NCI-H526 treated with DMSO at 0.1 percent for 48 hours (cell line): Measurements from ENCODE around the gene OLFML2B.

Experiments used
- DNase-seq: peaks from one replicate; lab custom pipeline; 2025; lab: John Stamatoyannopoulos, UW

The OLFML2B gene

GRCh38 chr1:161945306-161946060 lies 78.2 kb downstream of the OLFML2B start:
- DNase-seq, result no peak

- DNase-seq, result no peak
These were observed 79.3 kb downstream of the OLFML2B start for GRCh38 chr1:161944381-161944780.

GRCh38 chr1:161943737-161944136 lies 79.9 kb downstream of the OLFML2B start:
- DNase-seq, result no peak

GRCh38 chr1:161941726-161942436 lies 81.8 kb downstream of the OLFML2B start:
- DNase-seq, result no peak

GRCh38 chr1:161940866-161941591 lies 82.6 kb downstream of the OLFML2B start:
- no peak for DNase-seq

- DNase-seq, result no peak
These were observed 86.9 kb downstream of the OLFML2B start for GRCh38 chr1:161936786-161937185.

GRCh38 chr1:161935264-161935663 lies 88.4 kb downstream of the OLFML2B start:
- DNase-seq, result no peak

- no peak for DNase-seq
These were observed 89.8 kb downstream of the OLFML2B start for GRCh38 chr1:161933592-161934588.
